ENCODE measurements around the gene LMO3. TPM values are rescaled to one million over a fixed set of nuclear protein-coding genes. Genes with fewer than 3 reads are reported as not detected.

Gene LMO3
- total and polyA plus RNA-seq, 2 experiments from 2014 or later = 7.9 to 15.1 TPM

DNA sequence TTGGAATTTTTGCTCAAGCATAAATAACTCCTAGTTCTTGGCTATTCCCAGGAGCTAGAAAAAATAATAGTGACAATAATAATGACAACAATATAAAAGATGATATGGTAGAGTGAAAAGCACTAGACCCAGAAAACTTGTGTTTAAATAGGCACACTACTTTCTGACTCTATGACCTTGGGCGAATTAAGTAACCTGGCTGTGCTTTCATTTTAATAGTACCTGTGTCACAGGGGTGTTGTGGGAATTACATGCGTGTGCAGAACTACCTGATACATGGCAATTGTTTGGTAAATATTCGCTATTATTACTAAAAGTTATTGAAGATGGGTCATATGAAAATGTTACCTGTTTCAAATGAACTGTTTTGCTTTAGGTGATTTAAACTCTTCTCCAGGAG lies 60.1 kb downstream of the LMO3 start:
- H3K4me3 ChIP-seq = no peak overlapping the region
- H3K36me3 Mint-ChIP-seq (ENCODE audit: low read depth) = no peaks in the 10 kb centered on the region
- H3K79me2 ChIP-seq (replicated peaks; ENCODE audit: insufficient read depth) = no peaks in the 10 kb centered on the region
- H4K20me1 ChIP-seq (replicated peaks; ENCODE audit: insufficient read depth) = no peaks in the 10 kb centered on the region
- H3K4me1 ChIP-seq (ENCODE audit: insufficient read depth) = 0 out of 2 replicates have a peak, but pooled peaks cover 4% of the 10 kb centered on the region
- H3K4me1 Mint-ChIP-seq = peaks cover 7% of the 10 kb centered on the region; the same call in 2 of the 3 replicates
- ATAC-seq (no peak), DNase-seq (ENCODE audit: low spot score) (no peak)
- H3K27me3 ChIP-seq (ENCODE audit: insufficient read depth) = no peaks in the 10 kb centered on the region
- TF ChIP-seq, protein P1, sequence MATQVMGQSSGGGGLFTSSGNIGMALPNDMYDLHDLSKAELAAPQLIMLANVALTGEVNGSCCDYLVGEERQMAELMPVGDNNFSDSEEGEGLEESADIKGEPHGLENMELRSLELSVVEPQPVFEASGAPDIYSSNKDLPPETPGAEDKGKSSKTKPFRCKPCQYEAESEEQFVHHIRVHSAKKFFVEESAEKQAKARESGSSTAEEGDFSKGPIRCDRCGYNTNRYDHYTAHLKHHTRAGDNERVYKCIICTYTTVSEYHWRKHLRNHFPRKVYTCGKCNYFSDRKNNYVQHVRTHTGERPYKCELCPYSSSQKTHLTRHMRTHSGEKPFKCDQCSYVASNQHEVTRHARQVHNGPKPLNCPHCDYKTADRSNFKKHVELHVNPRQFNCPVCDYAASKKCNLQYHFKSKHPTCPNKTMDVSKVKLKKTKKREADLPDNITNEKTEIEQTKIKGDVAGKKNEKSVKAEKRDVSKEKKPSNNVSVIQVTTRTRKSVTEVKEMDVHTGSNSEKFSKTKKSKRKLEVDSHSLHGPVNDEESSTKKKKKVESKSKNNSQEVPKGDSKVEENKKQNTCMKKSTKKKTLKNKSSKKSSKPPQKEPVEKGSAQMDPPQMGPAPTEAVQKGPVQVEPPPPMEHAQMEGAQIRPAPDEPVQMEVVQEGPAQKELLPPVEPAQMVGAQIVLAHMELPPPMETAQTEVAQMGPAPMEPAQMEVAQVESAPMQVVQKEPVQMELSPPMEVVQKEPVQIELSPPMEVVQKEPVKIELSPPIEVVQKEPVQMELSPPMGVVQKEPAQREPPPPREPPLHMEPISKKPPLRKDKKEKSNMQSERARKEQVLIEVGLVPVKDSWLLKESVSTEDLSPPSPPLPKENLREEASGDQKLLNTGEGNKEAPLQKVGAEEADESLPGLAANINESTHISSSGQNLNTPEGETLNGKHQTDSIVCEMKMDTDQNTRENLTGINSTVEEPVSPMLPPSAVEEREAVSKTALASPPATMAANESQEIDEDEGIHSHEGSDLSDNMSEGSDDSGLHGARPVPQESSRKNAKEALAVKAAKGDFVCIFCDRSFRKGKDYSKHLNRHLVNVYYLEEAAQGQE (IDR thresholded peaks at IDR 0.05; ENCODE audit: unreplicated experiment) = no peak
- TF ChIP-seq POLR2AphosphoS5 (IDR thresholded peaks at IDR 0.05; ENCODE audit: low read depth) = no peak
- TF ChIP-seq STAT1 (IDR thresholded peaks at IDR 0.05; ENCODE audit: unreplicated experiment) = no peak
- TF ChIP-seq, protein P2, sequence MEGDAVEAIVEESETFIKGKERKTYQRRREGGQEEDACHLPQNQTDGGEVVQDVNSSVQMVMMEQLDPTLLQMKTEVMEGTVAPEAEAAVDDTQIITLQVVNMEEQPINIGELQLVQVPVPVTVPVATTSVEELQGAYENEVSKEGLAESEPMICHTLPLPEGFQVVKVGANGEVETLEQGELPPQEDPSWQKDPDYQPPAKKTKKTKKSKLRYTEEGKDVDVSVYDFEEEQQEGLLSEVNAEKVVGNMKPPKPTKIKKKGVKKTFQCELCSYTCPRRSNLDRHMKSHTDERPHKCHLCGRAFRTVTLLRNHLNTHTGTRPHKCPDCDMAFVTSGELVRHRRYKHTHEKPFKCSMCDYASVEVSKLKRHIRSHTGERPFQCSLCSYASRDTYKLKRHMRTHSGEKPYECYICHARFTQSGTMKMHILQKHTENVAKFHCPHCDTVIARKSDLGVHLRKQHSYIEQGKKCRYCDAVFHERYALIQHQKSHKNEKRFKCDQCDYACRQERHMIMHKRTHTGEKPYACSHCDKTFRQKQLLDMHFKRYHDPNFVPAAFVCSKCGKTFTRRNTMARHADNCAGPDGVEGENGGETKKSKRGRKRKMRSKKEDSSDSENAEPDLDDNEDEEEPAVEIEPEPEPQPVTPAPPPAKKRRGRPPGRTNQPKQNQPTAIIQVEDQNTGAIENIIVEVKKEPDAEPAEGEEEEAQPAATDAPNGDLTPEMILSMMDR (conservative IDR thresholded peaks at IDR 0.05; ENCODE audit: low read depth in 2 of 2) = no peak
- TF ChIP-seq EZH2 (IDR thresholded peaks at IDR 0.05; ENCODE audit: low read depth, unreplicated experiment) = no peak
- TF ChIP-seq, protein P3, sequence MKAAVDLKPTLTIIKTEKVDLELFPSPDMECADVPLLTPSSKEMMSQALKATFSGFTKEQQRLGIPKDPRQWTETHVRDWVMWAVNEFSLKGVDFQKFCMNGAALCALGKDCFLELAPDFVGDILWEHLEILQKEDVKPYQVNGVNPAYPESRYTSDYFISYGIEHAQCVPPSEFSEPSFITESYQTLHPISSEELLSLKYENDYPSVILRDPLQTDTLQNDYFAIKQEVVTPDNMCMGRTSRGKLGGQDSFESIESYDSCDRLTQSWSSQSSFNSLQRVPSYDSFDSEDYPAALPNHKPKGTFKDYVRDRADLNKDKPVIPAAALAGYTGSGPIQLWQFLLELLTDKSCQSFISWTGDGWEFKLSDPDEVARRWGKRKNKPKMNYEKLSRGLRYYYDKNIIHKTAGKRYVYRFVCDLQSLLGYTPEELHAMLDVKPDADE (IDR thresholded peaks at IDR 0.05) = no peak
- TF ChIP-seq, protein P4, sequence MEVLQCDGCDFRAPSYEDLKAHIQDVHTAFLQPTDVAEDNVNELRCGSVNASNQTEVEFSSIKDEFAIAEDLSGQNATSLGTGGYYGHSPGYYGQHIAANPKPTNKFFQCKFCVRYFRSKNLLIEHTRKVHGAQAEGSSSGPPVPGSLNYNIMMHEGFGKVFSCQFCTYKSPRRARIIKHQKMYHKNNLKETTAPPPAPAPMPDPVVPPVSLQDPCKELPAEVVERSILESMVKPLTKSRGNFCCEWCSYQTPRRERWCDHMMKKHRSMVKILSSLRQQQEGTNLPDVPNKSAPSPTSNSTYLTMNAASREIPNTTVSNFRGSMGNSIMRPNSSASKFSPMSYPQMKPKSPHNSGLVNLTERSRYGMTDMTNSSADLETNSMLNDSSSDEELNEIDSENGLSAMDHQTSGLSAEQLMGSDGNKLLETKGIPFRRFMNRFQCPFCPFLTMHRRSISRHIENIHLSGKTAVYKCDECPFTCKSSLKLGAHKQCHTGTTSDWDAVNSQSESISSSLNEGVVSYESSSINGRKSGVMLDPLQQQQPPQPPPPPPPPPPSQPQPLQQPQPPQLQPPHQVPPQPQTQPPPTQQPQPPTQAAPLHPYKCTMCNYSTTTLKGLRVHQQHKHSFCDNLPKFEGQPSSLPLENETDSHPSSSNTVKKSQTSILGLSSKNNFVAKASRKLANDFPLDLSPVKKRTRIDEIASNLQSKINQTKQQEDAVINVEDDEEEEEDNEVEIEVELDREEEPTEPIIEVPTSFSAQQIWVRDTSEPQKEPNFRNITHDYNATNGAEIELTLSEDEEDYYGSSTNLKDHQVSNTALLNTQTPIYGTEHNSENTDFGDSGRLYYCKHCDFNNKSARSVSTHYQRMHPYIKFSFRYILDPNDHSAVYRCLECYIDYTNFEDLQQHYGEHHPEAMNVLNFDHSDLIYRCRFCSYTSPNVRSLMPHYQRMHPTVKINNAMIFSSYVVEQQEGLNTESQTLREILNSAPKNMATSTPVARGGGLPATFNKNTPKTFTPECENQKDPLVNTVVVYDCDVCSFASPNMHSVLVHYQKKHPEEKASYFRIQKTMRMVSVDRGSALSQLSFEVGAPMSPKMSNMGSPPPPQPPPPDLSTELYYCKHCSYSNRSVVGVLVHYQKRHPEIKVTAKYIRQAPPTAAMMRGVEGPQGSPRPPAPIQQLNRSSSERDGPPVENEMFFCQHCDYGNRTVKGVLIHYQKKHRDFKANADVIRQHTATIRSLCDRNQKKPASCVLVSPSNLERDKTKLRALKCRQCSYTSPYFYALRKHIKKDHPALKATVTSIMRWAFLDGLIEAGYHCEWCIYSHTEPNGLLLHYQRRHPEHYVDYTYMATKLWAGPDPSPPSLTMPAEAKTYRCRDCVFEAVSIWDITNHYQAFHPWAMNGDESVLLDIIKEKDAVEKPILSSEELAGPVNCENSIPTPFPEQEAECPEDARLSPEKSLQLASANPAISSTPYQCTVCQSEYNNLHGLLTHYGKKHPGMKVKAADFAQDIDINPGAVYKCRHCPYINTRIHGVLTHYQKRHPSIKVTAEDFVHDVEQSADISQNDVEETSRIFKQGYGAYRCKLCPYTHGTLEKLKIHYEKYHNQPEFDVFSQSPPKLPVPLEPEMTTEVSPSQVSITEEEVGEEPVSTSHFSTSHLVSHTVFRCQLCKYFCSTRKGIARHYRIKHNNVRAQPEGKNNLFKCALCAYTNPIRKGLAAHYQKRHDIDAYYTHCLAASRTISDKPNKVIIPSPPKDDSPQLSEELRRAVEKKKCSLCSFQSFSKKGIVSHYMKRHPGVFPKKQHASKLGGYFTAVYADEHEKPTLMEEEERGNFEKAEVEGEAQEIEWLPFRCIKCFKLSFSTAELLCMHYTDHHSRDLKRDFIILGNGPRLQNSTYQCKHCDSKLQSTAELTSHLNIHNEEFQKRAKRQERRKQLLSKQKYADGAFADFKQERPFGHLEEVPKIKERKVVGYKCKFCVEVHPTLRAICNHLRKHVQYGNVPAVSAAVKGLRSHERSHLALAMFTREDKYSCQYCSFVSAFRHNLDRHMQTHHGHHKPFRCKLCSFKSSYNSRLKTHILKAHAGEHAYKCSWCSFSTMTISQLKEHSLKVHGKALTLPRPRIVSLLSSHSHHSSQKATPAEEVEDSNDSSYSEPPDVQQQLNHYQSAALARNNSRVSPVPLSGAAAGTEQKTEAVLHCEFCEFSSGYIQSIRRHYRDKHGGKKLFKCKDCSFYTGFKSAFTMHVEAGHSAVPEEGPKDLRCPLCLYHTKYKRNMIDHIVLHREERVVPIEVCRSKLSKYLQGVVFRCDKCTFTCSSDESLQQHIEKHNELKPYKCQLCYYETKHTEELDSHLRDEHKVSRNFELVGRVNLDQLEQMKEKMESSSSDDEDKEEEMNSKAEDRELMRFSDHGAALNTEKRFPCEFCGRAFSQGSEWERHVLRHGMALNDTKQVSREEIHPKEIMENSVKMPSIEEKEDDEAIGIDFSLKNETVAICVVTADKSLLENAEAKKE (CRISPR knock-in tag; IDR thresholded peaks at IDR 0.05) = no peak
- TF ChIP-seq CREB1 (CRISPR knock-in tag; IDR thresholded peaks at IDR 0.05; ENCODE audit: low read depth) = no peak
- TF ChIP-seq ZNF114 (CRISPR knock-in tag; IDR thresholded peaks at IDR 0.05) = no peak
- no peak for TF ChIP-seq JUNB (IDR thresholded peaks at IDR 0.05; ENCODE audit: unreplicated experiment)
- TF ChIP-seq ZNF331 (CRISPR knock-in tag; IDR thresholded peaks at IDR 0.05; ENCODE audit: low read depth) = no peak
- TF ChIP-seq NANOG (IDR thresholded peaks at IDR 0.05; ENCODE audit: borderline replicate concordance) = no peak
- TF ChIP-seq EZH2phosphoT487 (IDR thresholded peaks at IDR 0.05; ENCODE audit: unreplicated experiment) = no peak
- H3K4me3 Mint-ChIP-seq = no peak overlapping the region
- H3K27me3 Mint-ChIP-seq (ENCODE audit: insufficient read depth, low read depth, poor library complexity) = no peaks in the 10 kb centered on the region
- H2AFZ ChIP-seq = no peak overlapping the region
- H3K4me2 ChIP-seq = no peak overlapping the region
- H3K27ac Mint-ChIP-seq = no peak overlapping the region
- no peaks in the 10 kb centered on the region for H3F3A ChIP-seq (replicated peaks; ENCODE audit: low read depth)
- no peak overlapping the region for H3K27ac ChIP-seq (ENCODE audit: low read depth)
- H3K9me3 Mint-ChIP-seq = no peaks in the 10 kb centered on the region
- no peaks in the 10 kb centered on the region for H3K36me3 ChIP-seq (ENCODE audit: insufficient read depth)
- H3K9me2 ChIP-seq (ENCODE audit: insufficient read depth) = no peaks in the 10 kb centered on the region
